Activated gamma-delta T cell treated with Interleukin-2 at 50 U/mL for 16 hours (primary cell): ENCODE measurements around the gene METTL13.

Experiments used
- DNase-seq: peaks from one replicate; pipeline ENCODE4 v3.0.0-alpha.2; 2020

Gene METTL13

DNA sequence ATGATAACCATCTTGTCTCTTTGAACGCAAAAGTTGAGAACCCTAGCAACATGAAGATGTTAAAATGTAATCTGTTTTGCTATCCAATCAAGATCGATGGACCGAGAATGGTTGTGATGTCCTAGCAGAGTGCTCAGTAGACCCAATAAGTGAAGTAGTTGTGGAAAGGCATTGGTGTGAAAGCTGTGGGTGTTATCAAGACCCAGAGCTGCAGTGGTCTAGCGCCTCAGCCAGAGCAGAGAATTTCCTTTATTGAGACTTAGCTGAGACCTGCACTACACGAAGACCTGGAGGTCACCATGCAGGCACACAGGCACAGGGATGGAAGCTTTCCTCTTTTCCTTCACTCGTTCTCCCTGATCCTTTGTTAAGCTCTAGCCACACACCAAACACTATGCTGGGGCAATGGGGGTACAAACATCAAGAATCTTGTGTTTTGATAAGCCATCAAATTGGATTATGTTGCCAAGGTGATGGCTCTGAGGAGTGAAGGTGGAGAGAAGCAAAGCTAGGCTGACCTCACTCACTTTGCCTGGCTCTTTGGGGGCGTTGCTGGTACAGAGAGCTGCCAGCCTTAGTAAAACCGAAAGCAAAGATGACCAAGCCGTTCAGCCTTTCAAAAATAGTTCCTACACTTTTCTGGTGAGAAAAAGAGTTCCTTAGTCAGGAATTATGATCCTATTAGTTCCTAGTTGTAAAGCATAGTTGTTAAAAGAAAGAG lies 24.1 kb downstream of the METTL13 start:
- DNase-seq = no peak

DNA sequence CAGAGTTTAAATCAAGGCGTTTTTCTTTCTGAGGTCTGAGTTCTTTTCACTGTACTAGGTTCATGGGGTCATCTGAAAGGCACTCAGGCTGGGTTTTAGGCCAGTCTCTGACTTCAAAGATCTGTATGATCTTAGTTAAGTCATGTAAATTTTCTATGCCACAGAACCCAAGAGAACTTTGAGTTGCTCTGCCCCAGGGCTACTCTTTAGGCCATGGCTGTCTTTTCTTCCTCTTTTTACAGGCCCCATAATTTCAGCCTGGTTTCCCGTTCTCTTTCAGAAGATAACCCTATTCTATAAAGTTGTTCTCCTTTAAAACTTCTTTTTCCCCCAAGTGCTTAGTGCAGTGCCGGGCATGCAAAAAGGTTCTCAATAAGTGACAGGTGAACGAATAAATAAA lies 26.1 kb downstream of the METTL13 start:
- DNase-seq = no peak

DNA sequence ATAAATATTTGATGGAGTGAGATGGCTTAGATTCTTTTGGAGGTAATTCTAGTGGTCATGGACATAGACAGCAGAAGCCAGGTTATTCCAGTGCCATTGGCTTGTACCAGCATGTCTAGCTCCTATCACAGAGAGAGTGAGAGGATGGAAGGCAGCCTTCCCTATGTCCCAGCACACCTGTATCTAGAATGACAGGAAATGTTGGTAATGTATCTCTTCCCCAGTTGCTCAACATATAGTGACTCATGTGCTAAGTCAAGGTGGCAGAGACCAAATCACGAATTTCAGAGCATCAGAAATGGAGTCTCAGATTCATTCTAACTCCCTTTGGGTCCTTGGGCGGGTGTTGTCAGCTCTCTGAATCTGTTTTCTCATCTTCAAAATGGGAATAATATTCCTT lies 28.4 kb downstream of the METTL13 start:
- DNase-seq = no peak

DNA sequence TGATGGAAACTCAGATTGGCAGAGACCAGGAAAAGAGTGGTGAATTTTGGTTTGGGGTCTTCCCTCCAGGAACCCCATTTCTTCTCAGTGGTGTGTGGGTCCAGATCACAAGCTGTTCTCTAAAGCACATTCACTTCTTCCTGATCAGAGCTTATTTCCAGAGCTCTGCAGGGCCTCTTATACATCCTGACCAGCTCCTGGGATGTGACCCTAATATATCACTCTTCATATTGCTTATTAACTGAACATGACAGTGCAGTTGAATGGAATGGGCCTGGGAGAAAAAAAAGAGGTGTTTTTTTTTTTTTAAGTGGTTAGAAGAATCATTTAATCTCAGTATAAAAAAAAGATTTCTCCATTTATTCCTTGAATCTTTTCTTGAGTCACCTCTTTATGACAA lies 30.2 kb downstream of the METTL13 start:
- DNase-seq = no peak

DNA sequence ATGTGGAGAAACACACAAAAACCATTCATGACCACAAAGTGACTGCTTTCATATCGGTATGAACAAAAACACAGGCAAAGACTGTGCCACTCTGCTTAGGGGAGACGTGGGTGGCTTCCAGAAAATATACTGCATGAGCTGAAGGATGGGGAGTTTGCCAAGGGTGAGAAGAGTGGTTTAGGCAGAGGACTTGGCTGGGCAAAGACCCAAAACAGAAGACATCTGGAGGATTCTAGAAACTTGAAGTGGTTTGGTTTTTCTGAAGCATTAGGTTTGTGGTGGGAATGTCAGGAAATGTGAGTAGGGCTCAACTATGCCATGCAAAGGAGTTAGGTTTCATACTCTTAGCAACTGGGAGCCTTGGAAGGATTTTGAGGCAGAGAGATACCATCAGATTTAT lies 33.2 kb downstream of the METTL13 start:
- no peak for DNase-seq

DNA sequence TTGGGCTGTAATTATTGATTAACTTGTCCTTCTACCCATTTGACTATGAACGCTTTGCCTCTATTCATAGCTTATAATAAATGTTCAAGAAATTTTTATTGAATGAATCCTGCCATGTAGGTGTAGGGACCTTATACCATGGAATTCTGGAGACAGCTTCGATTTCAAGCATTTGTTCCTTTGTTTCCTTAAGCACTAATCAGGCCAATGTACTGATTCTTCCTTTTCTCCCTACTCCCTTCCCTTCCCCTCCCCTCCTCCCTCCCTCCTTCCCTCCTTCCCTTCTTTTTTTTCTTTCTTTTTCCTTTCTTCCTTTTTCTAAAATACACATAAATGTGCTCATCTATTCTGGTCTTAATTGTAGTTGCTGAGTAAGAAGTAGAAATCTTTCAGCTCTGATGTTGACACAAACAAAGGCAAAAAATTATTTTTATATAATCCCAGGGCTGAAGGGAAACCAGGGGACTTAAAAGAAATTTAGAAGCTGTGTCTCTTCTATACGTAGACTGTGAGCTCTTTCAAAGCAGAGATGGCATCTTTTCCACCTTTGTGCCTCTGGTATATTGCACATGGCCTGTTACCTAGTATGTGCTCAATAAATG lies 34.9 kb downstream of the METTL13 start:
- no peak for DNase-seq

DNA sequence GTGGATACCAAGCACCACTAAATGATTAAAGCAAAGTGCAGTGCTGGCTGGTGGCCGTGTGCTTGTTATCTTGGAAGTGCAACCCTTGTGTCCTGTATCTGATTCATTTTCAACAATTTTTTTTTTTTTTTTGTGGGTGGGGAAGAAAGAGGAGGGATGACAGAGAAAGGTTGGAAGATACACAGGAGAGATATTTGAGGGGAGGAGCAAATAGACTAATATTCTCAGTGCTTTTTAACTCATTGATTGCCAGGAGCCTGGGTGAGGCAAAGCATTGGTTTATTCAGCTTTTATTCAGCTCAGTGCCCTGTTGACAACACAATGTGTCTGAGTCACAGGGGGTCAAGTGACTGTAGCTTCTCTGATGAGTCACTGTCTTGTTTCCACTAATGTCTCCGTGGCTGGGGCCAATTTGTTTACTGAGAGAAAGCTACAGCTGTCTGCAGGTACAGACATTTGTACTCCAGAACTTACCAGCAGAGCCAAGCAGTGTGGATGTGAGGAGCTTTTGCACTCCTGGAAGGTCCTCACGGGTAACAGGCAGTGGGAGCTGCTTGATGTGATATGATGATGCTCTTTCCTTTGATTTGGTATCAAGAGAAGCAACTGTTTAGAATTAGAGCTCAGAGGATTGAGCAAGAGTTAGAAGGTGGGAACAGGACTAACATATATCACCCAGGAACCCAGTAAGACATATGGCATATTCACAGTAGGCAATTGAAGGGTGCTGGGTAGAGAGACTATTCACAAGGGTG lies 36.2 kb downstream of the METTL13 start:
- DNase-seq = peak; percentile 21

DNA sequence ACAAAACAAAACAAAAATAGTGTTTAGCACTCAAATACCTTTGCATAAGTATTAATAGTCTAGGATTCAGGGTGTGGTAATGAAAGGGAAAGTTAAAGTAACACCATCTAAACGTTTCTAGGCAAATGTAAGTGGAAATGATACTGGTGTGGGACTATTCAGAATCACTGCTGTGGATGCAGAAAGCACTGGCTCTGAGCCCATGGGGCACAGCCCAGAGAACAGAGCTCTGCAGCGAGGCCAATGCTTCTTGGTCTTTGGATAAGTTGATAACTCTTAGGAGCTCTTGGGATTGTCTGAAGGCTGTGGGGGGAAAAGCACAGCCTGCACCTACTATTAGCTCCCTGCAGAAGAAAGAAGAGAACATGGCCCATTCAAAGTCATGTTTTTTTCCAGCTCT lies 38.5 kb downstream of the METTL13 start:
- DNase-seq = no peak

DNA sequence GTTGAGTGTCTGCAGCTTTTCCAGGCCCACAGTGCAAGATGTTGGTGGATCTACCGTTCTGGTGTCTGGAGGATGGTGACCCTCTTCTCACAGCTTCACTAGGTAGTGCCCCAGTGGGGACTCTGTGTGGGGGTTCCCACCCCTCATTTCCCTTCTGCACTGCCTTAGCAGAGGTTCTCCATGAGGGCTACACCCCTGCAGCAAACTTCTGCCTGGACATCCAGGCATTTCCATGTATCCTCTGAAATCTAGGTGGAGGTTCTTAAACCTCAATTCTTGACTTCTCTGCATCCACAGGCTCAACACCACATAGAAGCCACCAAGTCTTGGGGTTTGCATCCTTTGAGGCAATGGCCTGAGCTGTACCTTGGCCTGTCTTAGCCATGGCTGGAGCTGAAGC lies 45.5 kb downstream of the METTL13 start:
- DNase-seq = no peak

DNA sequence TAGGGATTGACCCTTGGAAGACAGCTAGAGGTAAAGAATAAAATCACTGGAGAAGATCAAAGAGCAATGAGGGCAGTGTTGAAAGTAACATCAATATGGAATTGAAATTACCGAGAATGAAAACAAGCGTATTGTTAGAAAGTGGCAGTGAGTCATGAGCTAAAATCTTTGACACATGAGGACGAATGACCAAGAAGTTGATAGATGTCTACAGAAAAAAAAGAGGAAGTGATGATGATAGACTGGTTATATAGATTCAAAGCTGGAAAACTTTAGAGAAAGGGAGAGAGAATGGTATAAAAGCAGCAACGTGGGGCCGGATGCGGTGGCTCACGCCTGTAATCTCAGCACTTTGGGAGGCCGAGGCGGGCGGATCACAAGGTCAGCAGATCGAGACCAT lies 47.3 kb downstream of the METTL13 start:
- no peak for DNase-seq

DNA sequence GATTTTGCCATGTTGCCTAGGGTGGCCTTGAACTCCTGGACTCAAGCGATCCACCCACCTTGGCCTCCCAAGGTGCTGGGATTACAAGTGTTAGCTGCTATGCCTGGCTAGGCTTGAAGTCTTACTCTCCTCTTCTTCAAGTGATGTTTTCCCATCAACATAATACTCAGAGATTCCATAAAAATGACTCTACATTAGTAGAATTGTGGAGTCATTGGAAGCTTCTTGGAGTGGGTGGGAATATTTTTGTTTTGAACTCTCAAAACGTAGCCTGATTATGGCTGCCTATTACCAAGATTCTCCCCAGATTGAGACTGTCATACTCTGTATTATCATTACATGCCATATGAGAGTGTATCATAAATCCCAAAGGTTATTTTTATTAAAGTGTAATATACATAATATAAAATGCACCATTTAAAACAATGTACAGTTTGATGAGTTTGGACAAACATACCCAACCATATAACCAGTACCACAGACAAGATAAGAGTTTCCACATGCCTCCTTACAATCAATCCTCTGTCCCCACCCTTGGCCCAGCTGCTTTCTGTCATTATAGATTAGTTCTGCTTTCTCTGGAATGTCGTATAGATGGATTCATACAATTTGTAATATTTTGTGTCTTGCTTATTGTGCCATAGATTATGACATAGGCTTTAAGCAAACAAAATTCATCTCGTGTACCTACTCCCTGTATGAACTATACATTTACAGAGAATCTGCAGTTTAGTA lies 51.8 kb downstream of the METTL13 start:
- DNase-seq = no peak

DNA sequence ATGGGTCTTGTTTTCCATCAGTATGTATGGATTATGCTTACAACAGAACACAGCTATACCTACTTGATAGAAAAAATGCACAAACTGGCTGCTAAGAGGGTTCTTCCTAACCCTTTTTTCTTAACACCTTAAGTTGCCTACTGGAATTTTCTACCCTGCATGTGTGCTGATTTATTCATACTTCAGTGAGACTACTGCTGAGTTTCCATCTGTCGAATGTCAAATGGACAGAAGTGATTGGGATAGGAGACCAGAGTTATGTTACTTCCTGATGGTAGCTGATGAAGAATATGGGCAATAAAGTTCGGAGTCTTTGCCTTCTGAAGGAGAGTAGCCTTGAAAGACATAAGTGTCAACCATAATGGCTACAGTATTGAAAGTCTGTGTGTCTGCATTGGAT lies 53.4 kb downstream of the METTL13 start:
- DNase-seq = no peak

DNA sequence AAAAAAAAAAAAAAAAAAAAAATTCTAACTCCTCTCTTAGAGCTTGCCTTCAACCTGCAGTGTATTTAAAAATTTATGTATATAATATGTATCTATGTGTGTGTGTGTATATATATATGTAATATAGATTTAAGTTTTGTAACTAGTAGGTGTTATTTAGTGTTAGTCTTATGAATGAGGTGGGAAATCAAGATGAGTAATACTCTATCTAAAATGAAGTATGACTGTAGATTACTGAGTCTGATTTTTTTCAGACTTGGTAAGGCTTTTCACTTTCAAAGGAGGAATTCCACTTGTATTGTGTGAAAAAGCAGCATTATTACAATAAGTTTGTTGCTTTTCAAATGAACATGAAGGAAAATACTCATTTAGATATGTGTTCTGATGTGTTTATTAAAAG lies 54.4 kb downstream of the METTL13 start:
- DNase-seq = no peak

DNA sequence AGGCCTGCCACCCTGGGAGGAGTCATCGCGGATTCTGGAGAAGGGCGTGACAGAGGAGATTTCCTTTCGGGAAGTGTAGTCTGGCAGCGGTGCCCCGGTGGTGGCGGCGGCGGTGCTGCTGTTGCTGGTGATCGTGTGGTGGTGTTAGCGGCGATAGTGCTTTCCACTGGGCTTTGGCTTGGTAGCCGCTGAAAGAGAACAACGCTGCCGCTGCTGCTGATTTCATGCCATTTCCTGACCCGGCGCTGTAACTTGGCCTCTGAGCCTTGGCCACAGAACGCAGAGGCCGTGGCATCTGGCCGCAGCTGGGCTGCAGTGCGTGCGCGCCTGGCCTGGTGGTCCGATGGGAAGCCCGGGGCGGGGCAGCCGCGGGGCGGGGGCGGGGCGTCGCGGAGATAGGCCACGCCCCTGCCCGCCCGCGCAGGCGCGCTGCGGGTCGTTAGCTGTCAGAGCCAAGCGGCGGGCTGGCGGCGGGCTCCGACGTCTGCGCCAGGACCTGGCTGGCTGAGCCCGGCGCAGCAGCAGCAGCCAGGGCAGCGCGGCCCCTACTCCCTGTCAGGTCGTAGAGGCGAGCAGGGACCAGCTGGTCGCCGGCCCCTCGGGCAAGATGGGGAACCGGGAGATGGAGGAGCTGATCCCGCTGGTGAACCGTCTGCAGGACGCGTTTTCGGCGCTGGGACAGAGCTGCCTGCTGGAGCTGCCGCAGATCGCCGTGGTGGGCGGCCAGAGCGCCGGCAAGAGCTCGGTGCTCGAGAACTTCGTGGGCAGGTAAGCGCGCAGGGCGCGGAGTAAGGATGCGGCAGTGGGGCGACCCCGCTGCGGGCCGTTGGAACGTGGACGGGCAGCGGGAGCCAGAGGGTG lies 59.8 kb downstream of the METTL13 start, which contains the start of gene DNM3:
DNM3 (plus strand) TSS at position 449 of the 861 bp plus-strand sequence; CDS start at position 608, 159 bp downstream.
- peak; percentile 69 for DNase-seq

DNA sequence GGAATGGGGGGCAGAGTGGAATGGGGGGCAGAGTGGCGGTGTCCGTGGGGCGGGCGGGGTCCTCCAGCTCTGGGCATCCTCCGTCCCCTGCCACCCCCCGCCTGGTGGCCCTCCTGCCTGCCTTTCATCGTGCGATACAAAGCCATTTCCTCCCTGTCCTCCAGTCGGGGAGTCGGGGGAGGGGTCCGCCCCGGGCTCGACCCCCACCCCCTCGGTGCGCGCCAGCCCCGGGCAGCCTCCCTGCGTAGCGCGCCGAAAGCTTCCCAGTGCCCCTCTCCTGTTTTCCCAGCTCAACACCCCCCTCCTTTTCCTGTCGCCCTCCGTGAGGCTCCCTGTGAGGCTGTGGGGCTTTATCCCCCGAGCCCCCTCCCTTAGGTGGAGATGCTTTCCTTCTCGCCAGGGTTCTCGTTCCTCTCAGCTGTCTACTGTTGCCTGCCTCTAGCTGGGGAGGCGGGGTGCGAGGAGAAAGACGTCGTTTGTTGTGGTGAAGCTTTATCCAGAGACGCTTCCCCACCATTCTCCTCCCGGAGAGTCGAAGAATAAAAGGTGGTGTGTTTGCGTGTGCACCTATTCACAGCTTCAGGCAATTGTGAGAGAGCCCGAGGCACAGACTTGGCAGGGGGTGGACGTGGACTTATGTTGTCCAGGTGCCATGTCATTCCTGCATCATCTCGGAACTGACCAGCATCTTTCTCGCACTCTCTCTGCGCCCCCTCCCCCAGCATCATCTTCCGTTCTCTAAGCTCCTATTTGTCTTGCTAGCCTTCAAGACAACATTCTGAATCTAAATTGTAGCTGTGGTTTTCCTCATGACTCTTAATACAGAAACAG lies 60.7 kb downstream of the METTL13 start:
- DNase-seq = no peak

DNA sequence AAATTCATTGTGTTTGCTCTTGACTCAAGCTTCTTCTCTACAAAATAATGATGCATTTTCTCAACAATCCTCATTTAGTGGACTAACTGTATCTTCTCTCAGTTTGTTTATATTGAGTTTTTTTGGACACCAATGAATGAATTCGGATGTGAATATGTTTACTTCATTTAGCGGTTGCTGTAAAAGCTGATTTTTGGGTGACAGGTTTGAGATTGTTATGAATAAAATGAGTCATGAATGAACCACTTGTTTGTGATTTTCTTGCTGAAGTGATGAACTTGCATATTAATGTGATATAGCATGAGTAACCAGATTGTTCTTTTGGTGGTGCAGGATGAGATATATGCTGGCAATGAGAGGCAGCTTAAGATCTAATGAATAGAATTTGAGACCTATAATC lies 62.9 kb downstream of the METTL13 start:
- no peak for DNase-seq

DNA sequence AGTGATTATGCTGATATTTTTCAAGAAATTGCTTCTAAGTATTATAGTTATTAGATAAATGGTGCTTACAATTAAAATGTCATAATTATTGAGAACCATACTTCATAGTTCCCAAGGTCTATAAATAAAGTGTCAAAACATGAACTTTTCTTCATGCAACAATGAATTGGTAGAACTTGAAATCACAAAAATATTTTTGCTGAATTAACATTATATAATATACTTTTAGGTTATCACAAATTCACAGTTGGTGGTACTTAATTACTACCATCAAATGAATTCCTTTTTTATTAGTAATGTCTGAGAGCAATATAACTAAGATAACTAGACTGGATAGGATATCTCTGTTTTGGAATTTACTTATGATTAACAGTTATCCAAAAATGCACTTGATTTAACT lies 64.5 kb downstream of the METTL13 start:
- DNase-seq = no peak
